Activated T-helper 17 cell treated with anti-CD3 and anti-CD28 coated beads, Interleukin-2, amount 50 U/mL, for 72 hours (primary cell): Measurements from ENCODE around the gene ZBTB7B. TPM values are rescaled to one million over a fixed set of nuclear protein-coding genes. Genes with fewer than 3 reads are reported as not detected.

ENCODE experiments used
- ATAC-seq: fragments of 150-1000 bp; cut with Tn5 transposase; replicated peaks from 2 replicates; pipeline ENCODE4 v1.10.0; 2021; ENCODE audit warnings: mild to moderate bottlenecking, moderate library complexity
- H3K27ac Mint-ChIP-seq: one replicate; pipeline ENCODE4 v1.8.0; 2022; ENCODE audit warnings: mixed read lengths
- H3K27me3 Mint-ChIP-seq: one replicate; pipeline ENCODE4 v1.8.0; 2022; ENCODE audit warnings: mixed read lengths
- H3K36me3 Mint-ChIP-seq: one replicate; pipeline ENCODE4 v1.8.0; 2022; ENCODE audit warnings: low read depth, mild to moderate bottlenecking, mixed read lengths
- H3K4me1 Mint-ChIP-seq: one replicate; pipeline ENCODE4 v1.8.0; 2022; ENCODE audit warnings: mixed read lengths
- H3K4me3 Mint-ChIP-seq: one replicate; pipeline ENCODE4 v1.8.0; 2022; ENCODE audit warnings: mild to moderate bottlenecking, mixed read lengths
- H3K9me3 Mint-ChIP-seq: one replicate; pipeline ENCODE4 v1.8.0; 2022; ENCODE audit warnings: mixed read lengths
- total RNA-seq, 2 donors: library from RNA; stranded (reverse); gene quantifications; one replicate each; pipeline ENCODE4 v1.2.3, GENCODE V29; 2022

The ZBTB7B gene
- total RNA-seq, 2 donors from 2014 or later, result 94.5 to 140 TPM

GRCh38 chr1:155000726-155001424 lies 1.7 kb upstream of the ZBTB7B start:
- peak overlapping the region; percentile 95 for H3K27ac Mint-ChIP-seq
- H3K36me3 Mint-ChIP-seq, result peaks cover 35% of the 10 kb centered on the region
- peaks cover 31% of the 10 kb centered on the region for H3K4me1 Mint-ChIP-seq
- H3K27me3 Mint-ChIP-seq, result no peaks in the 10 kb centered on the region
- no peaks in the 10 kb centered on the region for H3K9me3 Mint-ChIP-seq
- peak; percentile 65 for ATAC-seq
- H3K4me3 Mint-ChIP-seq, result peak overlapping the region; percentile 91

GRCh38 chr1:155001425-155001674 lies 1.3 kb upstream of the ZBTB7B start:
- ATAC-seq, result peak; percentile 33
- Mint-ChIP-seq H3K27me3 (no peaks in the 10 kb centered on the region), H3K4me3 (peak overlapping the region; percentile 91), H3K36me3 (peaks cover 40% of the 10 kb centered on the region), H3K4me1 (peaks cover 31% of the 10 kb centered on the region), H3K27ac (peak overlapping the region; percentile 95), H3K9me3 (no peaks in the 10 kb centered on the region)

GRCh38 chr1:155001675-155002463 lies 733 bp upstream of the ZBTB7B start:
- ATAC-seq, result peak; percentile 76
- peak overlapping the region; percentile 91 for H3K4me3 Mint-ChIP-seq
- no peaks in the 10 kb centered on the region for H3K9me3 Mint-ChIP-seq
- no peaks in the 10 kb centered on the region for H3K27me3 Mint-ChIP-seq
- peak overlapping the region; percentile 95 for H3K27ac Mint-ChIP-seq
- peaks cover 42% of the 10 kb centered on the region for H3K36me3 Mint-ChIP-seq
- H3K4me1 Mint-ChIP-seq, result peaks cover 36% of the 10 kb centered on the region

GRCh38 chr1:155003227-155003765 lies 694 bp downstream of the ZBTB7B start:
- H3K27ac Mint-ChIP-seq, result peak overlapping the region; percentile 95
- H3K4me1 Mint-ChIP-seq, result peaks cover 25% of the 10 kb centered on the region

GRCh38 chr1:155003766-155004351 lies 1.3 kb downstream of the ZBTB7B start:
- peaks cover 50% of the 10 kb centered on the region for H3K36me3 Mint-ChIP-seq
- ATAC-seq, result no peak
- no peaks in the 10 kb centered on the region for H3K27me3 Mint-ChIP-seq
- H3K4me3 Mint-ChIP-seq, result peak overlapping the region; percentile 91
- peaks cover 24% of the 10 kb centered on the region for H3K4me1 Mint-ChIP-seq
- H3K27ac Mint-ChIP-seq, result peak overlapping the region; percentile 95
- no peaks in the 10 kb centered on the region for H3K9me3 Mint-ChIP-seq

More at GRCh38 chr1:155003227-155003765, 694 bp downstream of the ZBTB7B start:
- Mint-ChIP-seq H3K36me3 (peaks cover 44% of the 10 kb centered on the region), H3K4me3 (peak overlapping the region; percentile 91), H3K9me3 (no peaks in the 10 kb centered on the region), H3K27me3 (no peaks in the 10 kb centered on the region)
- no peak for ATAC-seq

- Mint-ChIP-seq H3K36me3 (peaks cover 56% of the 10 kb centered on the region), H3K27ac (peak overlapping the region; percentile 95), H3K9me3 (no peaks in the 10 kb centered on the region), H3K4me1 (peaks cover 24% of the 10 kb centered on the region), H3K4me3 (peak overlapping the region; percentile 91), H3K27me3 (no peaks in the 10 kb centered on the region)
- ATAC-seq, result no peak
These were observed 1.9 kb downstream of the ZBTB7B start for GRCh38 chr1:155004352-155005075.

GRCh38 chr1:155005076-155006011 lies 2.7 kb downstream of the ZBTB7B start:
- Mint-ChIP-seq H3K9me3 (no peaks in the 10 kb centered on the region), H3K4me1 (peaks cover 17% of the 10 kb centered on the region), H3K4me3 (peak overlapping the region; percentile 91), H3K27me3 (no peaks in the 10 kb centered on the region), H3K36me3 (peaks cover 65% of the 10 kb centered on the region), H3K27ac (peak overlapping the region; percentile 95)
- ATAC-seq, result no peak

GRCh38 chr1:155006601-155007101 lies 4.0 kb downstream of the ZBTB7B start:
- peaks cover 17% of the 10 kb centered on the region for H3K4me1 Mint-ChIP-seq
- ATAC-seq, result no peak

GRCh38 chr1:155007251-155007828 lies 4.7 kb downstream of the ZBTB7B start:
- peak overlapping the region; percentile 91 for H3K4me3 Mint-ChIP-seq
- H3K27me3 Mint-ChIP-seq, result no peaks in the 10 kb centered on the region
- ATAC-seq, result no peak
- H3K27ac Mint-ChIP-seq, result no peak overlapping the region
- peaks cover 80% of the 10 kb centered on the region for H3K36me3 Mint-ChIP-seq
- no peaks in the 10 kb centered on the region for H3K9me3 Mint-ChIP-seq
- H3K4me1 Mint-ChIP-seq, result peaks cover 22% of the 10 kb centered on the region

More at GRCh38 chr1:155006601-155007101, 4.0 kb downstream of the ZBTB7B start:
- peak overlapping the region; percentile 91 for H3K4me3 Mint-ChIP-seq
- peaks cover 78% of the 10 kb centered on the region for H3K36me3 Mint-ChIP-seq
- peak overlapping the region; percentile 94 for H3K27ac Mint-ChIP-seq
- no peaks in the 10 kb centered on the region for H3K9me3 Mint-ChIP-seq
- H3K27me3 Mint-ChIP-seq, result no peaks in the 10 kb centered on the region

- Mint-ChIP-seq H3K36me3 (peaks cover 82% of the 10 kb centered on the region), H3K9me3 (no peaks in the 10 kb centered on the region), H3K4me3 (peak overlapping the region; percentile 91), H3K4me1 (peaks cover 31% of the 10 kb centered on the region), H3K27ac (peak overlapping the region; percentile 92), H3K27me3 (no peaks in the 10 kb centered on the region)
- ATAC-seq, result peak; percentile 68
These were observed 5.7 kb downstream of the ZBTB7B start for GRCh38 chr1:155008015-155008941.

- Mint-ChIP-seq H3K27me3 (no peaks in the 10 kb centered on the region), H3K36me3 (peaks cover 82% of the 10 kb centered on the region), H3K9me3 (no peaks in the 10 kb centered on the region), H3K27ac (peak overlapping the region; percentile 92), H3K4me3 (peak overlapping the region; percentile 91), H3K4me1 (peaks cover 35% of the 10 kb centered on the region)
- ATAC-seq, result no peak
These were observed 6.7 kb downstream of the ZBTB7B start for GRCh38 chr1:155009221-155009711.

GRCh38 chr1:155009742-155010141 lies 7.1 kb downstream of the ZBTB7B start:
- H3K4me1 Mint-ChIP-seq, result peaks cover 32% of the 10 kb centered on the region
- peak overlapping the region; percentile 91 for H3K4me3 Mint-ChIP-seq
- peaks cover 82% of the 10 kb centered on the region for H3K36me3 Mint-ChIP-seq
- peak overlapping the region; percentile 92 for H3K27ac Mint-ChIP-seq
- no peaks in the 10 kb centered on the region for H3K9me3 Mint-ChIP-seq
- no peaks in the 10 kb centered on the region for H3K27me3 Mint-ChIP-seq
- ATAC-seq, result no peak
